Body of pancreas (tissue), 4 donors: Measurements from ENCODE around the gene NSMCE1. TPM values are rescaled to one million over a fixed set of nuclear protein-coding genes. Genes with fewer than 3 reads are reported as not detected.

Experiments
- ATAC-seq: fragments of 150-250 bp; one replicate; pipeline ENCODE4 v1.9.1; 2016
- DNase-seq, 4 donors: peaks; one replicate each; pipeline ENCODE4 v3.0.0-alpha.2; 2019
- H3K27ac ChIP-seq, 4 donors: fragments of 200-600 bp; sonication (generic); 1 replicate in 3 of 4; 2 replicates in 1 of 4; pipeline versions ENCODE4 v1.5.1 to v1.6.1; 2016 to 2019; ENCODE audit warnings: mild to moderate bottlenecking in 1 of 4, mixed read lengths in 1 of 4, moderate library complexity in 1 of 4
- H3K27me3 ChIP-seq, 2 donors: fragments of 200-600 bp; sonication (generic); one replicate each; pipeline ENCODE4 v1.6.0; 2016; ENCODE audit warnings: mild to moderate bottlenecking in 1 of 2
- H3K36me3 ChIP-seq, 2 donors: fragments of 200-600 bp; sonication (generic); replicated peaks in 1 of 2; 2 replicates each; pipeline ENCODE4 v1.5.1; 2016; ENCODE audit warnings: low read depth in 2 of 2; ENCODE audit not compliant: insufficient read depth in 1 of 2
- H3K4me1 ChIP-seq: fragments of 200-600 bp; sonication (generic); one replicate; pipeline ENCODE4 v1.6.0; 2016
- H3K4me3 ChIP-seq, 2 donors: fragments of 200-600 bp; sonication (generic); 1 replicate in 1 of 2; 2 replicates in 1 of 2; pipeline ENCODE4 v1.5.1; 2016 to 2019
- H3K9me3 ChIP-seq, 3 donors: fragments of 200-600 bp; sonication (generic); 1 replicate in 2 of 3; 2 replicates in 1 of 3; pipeline ENCODE4 v1.5.1; 2016
- POLR2A ChIP-seq, 3 donors: fragments of 450-650 bp; IDR thresholded peaks; one replicate each; pipeline ENCODE4 v1.6.1; 2016; ENCODE audit warnings: antibody characterized with exemption in 3 of 3, mild to moderate bottlenecking in 2 of 3
- WGBS, 2 donors: methylation state at CpG; one replicate each; pipeline ENCODE4 v1.1.5; 2017; 5-methylcytosine and 5-hydroxymethylcytosine counted together
- intact Hi-C: fragments of 100-400 bp; cut with DNase I; formaldehyde crosslinking; loops from one replicate; pipeline ENCODE4 v1.15.1; 2023
- total RNA-seq, 2 donors: library from RNA; depleted of rRNA; stranded (reverse); fragments of >200 nt; gene quantifications; one replicate each; pipeline ENCODE4 v1.1.0, GENCODE V29; 2016
- TF ChIP-seq, protein P1 (sequence below), 7 experiments: fragments of 450-650 bp in 4 of 7; fragments of 200-600 bp in 3 of 7; sonication (generic) in 3 of 7; IDR thresholded peaks; one replicate each; pipeline ENCODE4 v1.5.1; 2016 to 2019; ENCODE audit warnings: antibody characterized with exemption in 7 of 7

The NSMCE1 gene
- total RNA-seq, 2 donors from 2014 or later: 20.1 to 29.1 TPM

DNA sequence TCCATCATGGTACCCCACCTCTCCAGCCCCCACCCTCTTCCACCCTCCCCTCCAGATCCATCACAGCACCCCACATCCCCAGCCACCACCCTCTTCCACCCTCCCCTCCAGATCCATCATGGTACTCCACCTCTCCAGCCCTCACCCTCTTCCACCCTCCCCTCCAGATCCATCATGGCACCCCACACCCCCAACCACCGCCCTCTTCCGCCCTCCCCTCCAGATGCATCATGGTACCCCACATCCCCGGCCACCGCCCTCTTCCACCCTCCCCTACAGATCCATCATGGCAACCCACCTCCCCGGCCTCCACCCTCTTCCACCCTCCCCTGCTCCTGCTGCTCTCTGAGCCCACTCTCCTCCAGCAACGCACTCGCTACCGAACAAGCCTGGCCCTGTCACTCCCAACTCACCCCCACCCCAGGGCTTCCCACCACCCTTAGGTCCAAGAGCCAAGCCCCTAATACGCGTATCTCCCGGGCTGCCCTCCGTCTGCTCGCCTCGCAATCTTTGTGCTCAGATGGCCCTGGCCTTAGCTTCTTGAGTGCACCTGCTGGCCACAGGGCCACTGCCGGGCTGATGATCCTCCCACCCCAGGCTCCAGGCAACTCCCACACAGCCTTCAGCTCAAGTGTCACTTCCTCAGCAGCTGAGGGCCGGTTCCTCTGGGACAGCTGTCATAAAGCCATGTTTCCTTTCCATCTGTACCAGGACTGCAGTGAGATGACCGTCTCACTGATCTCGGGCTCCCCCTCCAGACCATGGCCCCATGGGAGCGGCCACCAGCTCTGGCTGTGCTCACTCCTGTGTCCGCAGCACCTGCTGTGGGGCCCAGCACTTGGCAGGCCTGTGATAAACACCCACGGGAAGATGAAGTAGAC lies 39.7 kb downstream of the NSMCE1 start:
- Histone ChIP-seq H3K36me3 (peaks cover 0 to under 1% of the 10 kb centered on the region in 2 donors), H3K27ac (peak overlapping the region in 2 of 4 donors; percentile 14 to 51), H3K4me1 (peaks cover 33% of the 10 kb centered on the region), H3K9me3 (no peaks in the 10 kb centered on the region), H3K27me3 (no peaks in the 10 kb centered on the region), H3K4me3 (no peak overlapping the region)
- 56 to 71% methylated on average over 21 of the region's 21 CpGs for WGBS, 2 donors
- ATAC-seq (peak; percentile 74), DNase-seq (peak; percentile 63 to 85 (median 75))
- TF ChIP-seq, protein P1, sequence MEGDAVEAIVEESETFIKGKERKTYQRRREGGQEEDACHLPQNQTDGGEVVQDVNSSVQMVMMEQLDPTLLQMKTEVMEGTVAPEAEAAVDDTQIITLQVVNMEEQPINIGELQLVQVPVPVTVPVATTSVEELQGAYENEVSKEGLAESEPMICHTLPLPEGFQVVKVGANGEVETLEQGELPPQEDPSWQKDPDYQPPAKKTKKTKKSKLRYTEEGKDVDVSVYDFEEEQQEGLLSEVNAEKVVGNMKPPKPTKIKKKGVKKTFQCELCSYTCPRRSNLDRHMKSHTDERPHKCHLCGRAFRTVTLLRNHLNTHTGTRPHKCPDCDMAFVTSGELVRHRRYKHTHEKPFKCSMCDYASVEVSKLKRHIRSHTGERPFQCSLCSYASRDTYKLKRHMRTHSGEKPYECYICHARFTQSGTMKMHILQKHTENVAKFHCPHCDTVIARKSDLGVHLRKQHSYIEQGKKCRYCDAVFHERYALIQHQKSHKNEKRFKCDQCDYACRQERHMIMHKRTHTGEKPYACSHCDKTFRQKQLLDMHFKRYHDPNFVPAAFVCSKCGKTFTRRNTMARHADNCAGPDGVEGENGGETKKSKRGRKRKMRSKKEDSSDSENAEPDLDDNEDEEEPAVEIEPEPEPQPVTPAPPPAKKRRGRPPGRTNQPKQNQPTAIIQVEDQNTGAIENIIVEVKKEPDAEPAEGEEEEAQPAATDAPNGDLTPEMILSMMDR (IDR thresholded peaks at IDR 0.05): peak in 4 of 7 experiments; percentile 25 to 62 (median 44)
- TF ChIP-seq POLR2A (IDR thresholded peaks at IDR 0.05): no peak
- intact Hi-C loops: no loop called here

DNA sequence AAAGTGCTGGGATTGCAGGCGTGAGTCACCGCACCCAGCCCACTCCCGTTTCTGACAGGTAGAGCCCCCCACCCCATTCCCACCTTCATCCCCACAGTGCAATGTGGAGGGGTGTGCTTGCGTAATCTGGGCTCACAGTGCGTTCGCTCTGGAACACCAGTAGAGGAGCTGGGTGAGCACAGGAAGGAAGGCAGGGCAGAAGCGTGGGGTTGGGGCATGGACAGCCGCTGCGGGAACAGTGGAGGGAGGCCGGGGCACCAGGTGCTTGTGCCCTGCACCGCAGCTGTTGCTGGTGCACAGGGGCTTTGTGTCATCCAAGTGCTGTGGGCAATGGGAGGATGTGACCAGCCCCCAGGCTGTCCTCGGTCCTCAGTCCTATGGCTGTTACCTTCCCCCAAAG lies 40.5 kb downstream of the NSMCE1 start:
- 78 to 86% methylated on average over 12 of the region's 12 CpGs for WGBS, 2 donors
- no peak for TF ChIP-seq POLR2A (IDR thresholded peaks at IDR 0.05)
- TF ChIP-seq, protein P1 (IDR thresholded peaks at IDR 0.05): no peak
- Histone ChIP-seq H3K4me1 (peaks cover 36% of the 10 kb centered on the region), H3K36me3 (no peaks in the 10 kb centered on the region), H3K9me3 (no peaks in the 10 kb centered on the region), H3K27ac (no peak overlapping the region), H3K27me3 (no peaks in the 10 kb centered on the region), H3K4me3 (no peak overlapping the region)
- ATAC-seq (no peak), DNase-seq (no peak)
- intact Hi-C loops: no loop called here

DNA sequence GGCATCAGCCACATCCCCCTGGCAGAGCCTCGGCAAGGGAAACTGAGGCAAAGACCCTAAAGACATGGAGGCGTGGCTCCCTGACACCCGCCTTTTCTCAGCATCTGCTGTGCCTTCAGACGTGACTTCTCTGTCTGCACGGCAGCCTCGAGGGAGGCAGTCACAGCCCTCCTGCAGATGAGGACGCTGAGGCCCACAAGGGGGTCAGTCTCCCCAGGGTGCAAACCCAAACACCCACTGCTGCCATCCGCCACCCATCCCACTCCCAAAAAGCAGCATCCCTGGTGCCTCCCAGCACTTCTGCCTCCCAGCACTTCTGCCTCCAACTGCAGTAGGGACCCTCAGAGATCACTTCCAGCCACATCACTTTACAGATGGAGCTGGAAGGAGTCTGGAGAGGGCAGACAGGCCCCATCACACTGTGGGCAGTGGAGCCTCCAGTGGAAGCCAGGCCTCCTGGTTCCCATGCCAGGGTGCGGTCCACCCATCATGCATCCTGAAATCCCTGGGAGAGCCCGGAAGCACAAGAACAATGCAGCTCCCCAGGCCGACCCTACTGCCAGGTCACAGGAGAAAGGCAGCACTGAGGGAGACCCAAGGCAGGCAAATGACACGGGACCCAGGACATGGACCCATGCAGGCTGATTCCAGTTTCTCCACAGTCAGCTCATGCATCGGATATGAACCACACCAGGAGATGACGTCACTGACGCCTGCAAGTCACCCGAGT lies 41.4 kb downstream of the NSMCE1 start:
- TF ChIP-seq POLR2A (IDR thresholded peaks at IDR 0.05): no peak
- TF ChIP-seq, protein P1 (IDR thresholded peaks at IDR 0.05): no peak
- H3K27ac ChIP-seq: peak overlapping the region in 2 of 4 donors; percentile 65 to 69
- 86 to 92% methylated on average over 7 to 16 of the region's 16 CpGs for WGBS, 2 donors
- intact Hi-C loops: no loop called here
- no peaks in the 10 kb centered on the region for H3K27me3 ChIP-seq
- no peak for ATAC-seq
- peaks cover 45% of the 10 kb centered on the region for H3K4me1 ChIP-seq
- H3K9me3 ChIP-seq: no peaks in the 10 kb centered on the region
- no peak for DNase-seq
- no peak overlapping the region for H3K4me3 ChIP-seq
- no peaks in the 10 kb centered on the region for H3K36me3 ChIP-seq

DNA sequence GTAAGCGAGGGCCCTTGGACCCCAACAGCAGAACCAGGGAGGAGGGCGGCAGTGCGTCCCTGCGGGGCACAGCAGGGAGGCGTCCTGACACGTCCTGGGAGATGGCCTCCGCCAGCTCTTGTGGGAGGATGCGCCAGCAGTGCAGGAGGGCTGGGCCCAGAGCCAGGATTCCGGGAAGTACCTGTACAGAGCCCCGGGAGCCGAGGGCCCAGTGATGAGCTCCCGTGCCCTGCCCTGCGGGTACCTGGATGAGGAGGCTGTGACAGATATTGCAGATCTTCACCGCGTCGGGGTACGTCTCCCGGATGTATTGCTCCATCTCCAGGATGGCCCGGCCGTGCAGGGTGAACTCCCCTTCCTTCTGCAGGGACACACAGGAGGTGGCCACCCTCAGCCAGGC lies 42.1 kb downstream of the NSMCE1 start:
- H3K27me3 ChIP-seq: no peaks in the 10 kb centered on the region
- WGBS, 2 donors: 53 to 70% methylated on average over 15 to 20 of the region's 20 CpGs
- no peak overlapping the region for H3K4me3 ChIP-seq
- no peaks in the 10 kb centered on the region for H3K9me3 ChIP-seq
- H3K27ac ChIP-seq: peak overlapping the region in 3 of 4 donors; percentile 32 to 69 (median 65)
- H3K4me1 ChIP-seq: peaks cover 52% of the 10 kb centered on the region
- ATAC-seq: no peak
- no peaks in the 10 kb centered on the region for H3K36me3 ChIP-seq
- peak in 3 of 4 donors; percentile 30 to 52 (median 40) for DNase-seq
- TF ChIP-seq, protein P1 (IDR thresholded peaks at IDR 0.05): no peak
- TF ChIP-seq POLR2A (IDR thresholded peaks at IDR 0.05): no peak
- intact Hi-C loops: no loop called here
